ENCODE measurements around the gene BCL6B.

DNA sequence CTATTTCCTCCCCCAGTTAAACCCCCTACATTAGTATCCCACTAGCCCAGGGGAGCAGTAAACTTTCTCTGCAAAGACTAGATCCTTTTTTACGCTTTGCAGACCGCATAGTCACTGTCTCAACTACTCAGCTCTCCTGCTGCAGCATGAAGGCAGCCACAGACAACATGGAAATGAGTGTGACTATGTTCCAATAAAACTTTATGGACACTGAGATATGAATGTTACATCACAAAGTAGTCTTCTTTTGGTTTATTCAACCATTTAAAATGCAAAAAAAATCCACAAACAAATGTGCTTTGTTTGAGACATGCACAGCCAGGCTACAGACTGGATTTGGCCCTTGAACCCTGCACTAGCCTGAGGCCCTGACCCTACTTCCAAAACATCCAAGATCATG, 12.3 kb upstream of the BCL6B start:
- TF ChIP-seq CTCF (IDR thresholded peaks at IDR 0.05; ENCODE audit: low read length) (no peak), EZH2 (optimal IDR thresholded peaks at IDR 0.05; ENCODE audit: low read depth, low read length) (no peak)
